HG02973 (cell line): Measurements from ENCODE around the gene KYNU.
"Not testable (repeated sequence)": the region's sequence is repeated elsewhere in the genome, so short reads cannot be mapped to it uniquely, and the experiment has no call there.

Source experiments
- ATAC-seq: cut with Tn5 transposase; IDR thresholded peaks from one replicate; pipeline ENCODE4 v1.9.1; 2021; ENCODE audit warnings: moderate library complexity; ENCODE audit not compliant: unreplicated experiment

KYNU gene

GRCh38 chr2:142870526-142870925 is 6.9 kb upstream of the KYNU start:
- no peak for ATAC-seq

GRCh38 chr2:142871396-142871795 is 6.1 kb upstream of the KYNU start:
- no peak for ATAC-seq

GRCh38 chr2:142872882-142873724 is 4.4 kb upstream of the KYNU start:
- ATAC-seq = no peak

- ATAC-seq = no peak
These were observed 3.6 kb upstream of the KYNU start for GRCh38 chr2:142873831-142874287.

- ATAC-seq = peak; percentile 27
These were observed 3.1 kb upstream of the KYNU start for GRCh38 chr2:142874293-142874814.

GRCh38 chr2:142875010-142875409 is 2.5 kb upstream of the KYNU start:
- no peak for ATAC-seq

- ATAC-seq = no peak
These were observed 1.8 kb upstream of the KYNU start for GRCh38 chr2:142875652-142876051.

- no peak for ATAC-seq
These were observed 1.0 kb upstream of the KYNU start for GRCh38 chr2:142876423-142876822.

GRCh38 chr2:142878031-142878678 is 691 bp downstream of the KYNU start:
- ATAC-seq = peak; percentile 36

GRCh38 chr2:142879151-142879550 is 1.7 kb downstream of the KYNU start:
- no peak for ATAC-seq

- no peak for ATAC-seq
These were observed 2.8 kb downstream of the KYNU start for GRCh38 chr2:142880279-142880678.

- ATAC-seq = no peak
These were observed 4.2 kb downstream of the KYNU start for GRCh38 chr2:142881619-142882018.

- ATAC-seq = not testable (repeated sequence)
These were observed 5.0 kb downstream of the KYNU start for GRCh38 chr2:142882500-142882899.

GRCh38 chr2:142883526-142883925 is 6.1 kb downstream of the KYNU start:
- no peak for ATAC-seq

GRCh38 chr2:142885543-142885942 is 8.1 kb downstream of the KYNU start:
- no peak for ATAC-seq

GRCh38 chr2:142892715-142893114 is 15.3 kb downstream of the KYNU start:
- peak; percentile 99 for ATAC-seq

- no peak for ATAC-seq
These were observed 15.8 kb downstream of the KYNU start for GRCh38 chr2:142893241-142893640.

- no peak for ATAC-seq
These were observed 20.3 kb downstream of the KYNU start for GRCh38 chr2:142897807-142898206.

GRCh38 chr2:142900327-142900726 is 22.9 kb downstream of the KYNU start:
- not testable (repeated sequence) for ATAC-seq

GRCh38 chr2:142901780-142902179 is 24.3 kb downstream of the KYNU start:
- no peak for ATAC-seq

- not testable (repeated sequence) for ATAC-seq
These were observed 26.3 kb downstream of the KYNU start for GRCh38 chr2:142903726-142904125.

- ATAC-seq = no peak
These were observed 30.2 kb downstream of the KYNU start for GRCh38 chr2:142907653-142908052.
